Thyroid gland (tissue), 4 donors: ENCODE measurements around the gene NMBR.

Source experiments
- CTCF ChIP-seq, 6 experiments: fragments of 200-600 bp in 3 of 6; fragments of 450-650 bp in 3 of 6; sonication (generic) in 3 of 6; IDR thresholded peaks; one replicate each; pipeline ENCODE4 v1.5.1; 2016 to 2019; ENCODE audit warnings: antibody characterized with exemption in 6 of 6, mild to moderate bottlenecking in 2 of 6, inconsistent platforms in 1 of 6, moderate library complexity in 1 of 6
- POLR2A ChIP-seq, 2 donors: fragments of 450-650 bp; IDR thresholded peaks; one replicate each; pipeline ENCODE4 v1.6.1; 2017; ENCODE audit warnings: antibody characterized with exemption in 2 of 2, mild to moderate bottlenecking in 2 of 2, moderate library complexity in 1 of 2

- TF ChIP-seq CTCF (IDR thresholded peaks at IDR 0.05) (no peak), POLR2A (IDR thresholded peaks at IDR 0.05) (no peak)
Observed at GRCh38 chr6:142172758-142173157, 25.8 kb upstream of the NMBR start.
